Urothelium cell line (cell line): ENCODE data around the gene CCDC34.
"Not testable (repeated sequence)": the region's sequence is repeated elsewhere in the genome, so short reads cannot be mapped to it uniquely, and the experiment has no call there.

ENCODE experiments used
- DNase-seq: peaks from one replicate; pipeline ENCODE4 v3.0.0; 2011; ENCODE audit warnings: low spot score, mixed read lengths
- FAIRE-seq: peaks from 2 replicates; lab custom pipeline; 2011; peaks lifted over from hg19 to GRCh38; lab: Jason Lieb, UNC

CCDC34 gene

DNA sequence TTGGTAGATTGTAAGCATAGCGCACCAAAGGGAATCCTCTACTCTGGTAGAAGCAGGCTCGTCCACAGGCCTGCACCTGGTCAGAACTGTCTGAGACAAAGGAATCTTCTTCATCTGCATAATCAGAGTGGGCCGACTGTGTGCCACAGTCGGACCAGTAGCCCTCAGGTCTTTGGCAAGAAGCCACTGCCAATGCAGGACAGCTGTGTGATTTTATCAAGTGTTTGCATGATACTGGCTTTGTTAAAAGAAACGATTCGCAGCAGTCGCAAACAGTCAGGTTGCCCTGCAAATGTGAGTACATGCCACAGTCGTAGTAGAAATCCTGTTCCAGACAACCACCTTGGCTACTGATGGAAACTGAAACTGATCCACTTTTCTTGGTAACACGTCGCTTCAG, 4.9 kb upstream of the CCDC34 start:
- DNase-seq (no peak), FAIRE-seq (no peak)

DNA sequence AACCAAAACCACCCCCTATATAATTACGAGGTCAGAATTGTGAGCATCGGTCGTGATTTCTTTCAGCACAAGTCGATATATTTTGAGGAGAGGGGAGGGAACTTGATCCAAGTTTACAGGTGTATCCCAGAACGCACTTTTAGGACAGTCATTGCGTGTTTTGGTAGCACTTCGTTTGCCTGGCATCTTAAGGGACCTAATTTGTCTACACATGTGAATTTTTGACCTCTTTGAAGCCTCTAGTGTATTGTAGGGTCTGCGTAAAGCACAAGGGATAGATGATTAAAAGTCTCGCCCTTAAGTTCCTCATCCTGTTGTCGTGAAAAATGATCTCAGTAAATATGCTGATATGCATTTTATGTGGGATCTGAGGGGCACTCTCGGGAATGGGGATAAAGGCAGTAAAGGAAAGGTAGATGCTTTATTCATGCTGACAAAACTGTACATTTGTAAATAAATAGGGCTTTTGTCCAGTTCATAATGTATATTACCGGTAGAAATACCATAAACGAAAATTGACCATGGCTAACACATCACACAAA, 632 bp upstream of the CCDC34 start:
- FAIRE-seq = no peak

DNA sequence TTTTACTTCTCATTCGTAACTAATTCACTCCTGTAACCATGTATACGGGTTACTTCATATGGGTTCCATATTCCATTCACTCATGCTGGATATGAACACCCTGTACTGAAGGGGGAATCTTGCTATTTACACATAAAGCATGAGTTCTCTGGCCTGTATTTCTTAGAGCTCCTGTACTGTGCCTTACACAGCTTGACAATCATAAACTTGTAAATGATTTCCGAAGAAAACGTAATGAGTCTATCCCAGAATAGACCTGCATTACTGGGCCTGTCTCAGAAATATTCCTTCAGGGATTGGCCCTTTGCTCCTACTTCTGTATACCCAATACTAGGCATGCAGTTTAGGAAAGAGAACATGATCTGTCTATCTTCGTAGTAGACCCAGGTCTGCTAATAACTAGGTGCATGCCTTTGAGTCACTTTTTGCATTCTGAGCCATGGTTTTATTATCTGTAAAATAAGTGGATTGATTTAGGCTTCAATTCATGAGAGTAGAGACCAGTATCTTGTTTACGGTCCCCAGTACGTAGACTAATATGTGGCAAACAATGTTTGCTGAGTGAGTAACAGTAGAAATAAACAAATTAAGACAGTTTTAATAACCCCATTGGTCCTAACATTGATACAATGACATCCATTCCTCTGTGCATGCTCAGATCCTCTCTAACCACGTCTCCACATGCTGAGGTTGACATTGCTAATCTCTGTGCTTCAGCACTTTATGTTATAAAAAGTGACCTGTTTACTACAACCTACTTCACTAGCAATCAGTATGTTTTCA, 1.2 kb downstream of the CCDC34 start:
- FAIRE-seq (peak; percentile 92), DNase-seq (no peak)

More for the DNA sequence above, 632 bp upstream of the CCDC34 start:
- no peak for DNase-seq

DNA sequence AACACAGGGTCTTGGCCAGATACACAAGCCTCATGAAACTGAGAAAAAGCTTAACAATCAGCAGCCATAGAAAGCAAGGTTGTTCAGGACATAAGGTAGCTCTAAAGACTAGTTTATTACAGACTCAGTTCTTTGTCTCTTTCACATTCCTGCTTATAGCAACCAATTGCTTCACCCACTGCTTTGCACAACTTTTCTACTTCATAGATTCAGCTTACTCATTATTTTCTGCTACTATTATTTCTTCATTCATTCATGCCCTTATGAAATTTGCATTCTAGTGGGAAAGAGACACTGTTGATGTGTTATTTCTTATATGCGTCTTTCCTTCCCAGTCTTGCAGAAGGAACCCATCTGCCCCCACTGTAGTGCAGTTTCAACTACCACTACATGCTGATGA, 4.7 kb downstream of the CCDC34 start:
- FAIRE-seq (no peak), DNase-seq (no peak)

DNA sequence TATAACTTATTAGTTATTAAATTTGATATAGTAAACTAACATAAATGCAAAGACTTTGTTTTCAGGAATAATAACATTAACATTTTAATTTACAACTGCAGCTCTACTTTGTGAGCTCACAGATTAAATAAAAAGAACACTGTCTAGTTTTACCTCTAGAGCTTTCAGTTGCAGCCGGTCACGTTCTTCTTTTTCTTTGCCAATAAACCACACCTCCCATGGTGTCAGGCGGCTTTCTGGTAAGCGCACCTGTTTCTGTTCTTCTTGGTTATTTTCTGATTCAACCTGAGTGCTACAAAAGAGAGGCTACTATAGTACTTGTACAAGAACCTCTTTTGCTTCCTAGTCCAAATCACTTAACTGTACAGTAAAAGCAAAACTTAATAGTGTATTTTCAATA, 5.8 kb downstream of the CCDC34 start:
- FAIRE-seq (no peak), DNase-seq (no peak)

DNA sequence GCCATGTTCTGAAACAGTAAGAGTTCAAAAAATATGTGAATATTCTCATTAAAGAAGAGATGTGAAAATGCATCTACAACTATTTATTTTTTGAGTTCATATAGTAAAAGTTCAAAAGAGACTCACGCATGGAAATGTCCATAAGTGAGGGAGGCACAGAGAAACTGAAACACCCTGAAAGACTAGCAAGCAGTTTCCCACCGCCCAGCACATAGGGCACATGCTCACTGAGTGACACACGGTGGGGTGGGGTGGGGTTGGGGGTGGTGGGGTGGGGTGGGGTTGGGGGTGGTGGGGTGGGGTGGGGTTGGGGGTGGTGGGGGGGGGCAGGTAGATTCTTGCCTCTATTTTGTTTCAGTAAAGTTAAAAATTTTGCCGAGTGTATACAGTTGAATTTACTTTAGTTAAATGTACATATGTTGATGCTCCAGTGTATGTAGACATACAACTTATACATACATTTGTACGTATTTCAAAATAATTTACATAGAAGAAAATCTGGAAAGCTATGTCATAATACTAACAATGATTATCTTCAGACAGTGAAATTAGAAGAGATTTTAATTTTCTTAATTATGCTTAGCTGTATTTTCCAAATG, 6.3 kb downstream of the CCDC34 start:
- no peak for FAIRE-seq

DNA sequence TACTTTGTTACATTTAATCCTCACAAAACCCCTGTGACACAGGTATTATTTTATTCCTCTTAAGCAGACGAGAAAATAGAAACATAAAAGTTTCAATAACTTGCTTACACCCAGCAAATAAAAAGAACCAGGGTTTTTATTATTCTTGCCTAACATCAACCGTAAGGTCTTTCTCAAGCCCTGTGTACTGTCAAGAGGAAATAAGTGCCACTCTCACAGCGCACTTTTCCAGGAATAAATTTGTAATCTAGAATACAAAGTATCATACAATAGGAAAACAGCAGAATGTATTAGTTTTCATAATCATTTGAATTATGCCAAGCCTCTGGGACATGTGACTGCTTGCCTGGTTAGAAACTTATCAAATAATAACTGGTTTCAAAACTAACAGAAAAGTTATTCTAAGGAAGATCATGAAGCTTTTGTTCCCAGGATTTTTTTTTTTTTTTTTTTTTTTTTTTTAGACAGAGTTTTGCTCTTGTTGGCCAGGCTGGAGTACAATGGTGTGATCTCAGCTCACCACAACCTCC, 7.4 kb downstream of the CCDC34 start:
- FAIRE-seq (no peak), DNase-seq (no peak)

More for the DNA sequence above, 6.3 kb downstream of the CCDC34 start:
- no peak for DNase-seq

DNA sequence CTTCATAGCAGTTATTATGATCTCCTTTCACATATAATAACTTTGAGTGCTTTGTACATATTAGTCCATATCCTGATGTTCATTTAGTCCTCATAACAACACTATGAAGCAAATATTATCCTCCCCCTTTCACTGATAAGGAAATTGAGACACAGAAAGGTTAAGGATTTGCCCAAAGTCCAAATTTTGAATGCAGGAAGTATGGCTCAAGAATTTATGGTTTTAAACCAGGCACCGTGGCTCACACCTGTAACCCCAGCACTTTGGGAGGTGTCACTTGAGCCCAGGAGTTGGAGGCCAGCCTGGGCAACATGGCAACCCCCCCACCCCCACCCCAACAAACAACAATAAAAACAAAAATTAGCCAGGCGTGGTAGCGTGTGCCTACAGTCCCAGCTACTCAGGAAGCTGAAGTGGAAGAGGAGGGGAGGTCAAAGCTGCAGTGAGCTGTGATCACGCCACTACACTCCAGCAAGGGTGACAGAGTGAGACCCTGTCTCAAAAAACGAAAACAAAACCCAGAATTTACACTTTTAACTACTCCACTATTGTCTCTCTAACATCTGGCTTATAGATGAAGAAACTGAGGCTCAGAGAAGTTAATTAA, 8.6 kb downstream of the CCDC34 start:
- DNase-seq (no peak), FAIRE-seq (no peak)

DNA sequence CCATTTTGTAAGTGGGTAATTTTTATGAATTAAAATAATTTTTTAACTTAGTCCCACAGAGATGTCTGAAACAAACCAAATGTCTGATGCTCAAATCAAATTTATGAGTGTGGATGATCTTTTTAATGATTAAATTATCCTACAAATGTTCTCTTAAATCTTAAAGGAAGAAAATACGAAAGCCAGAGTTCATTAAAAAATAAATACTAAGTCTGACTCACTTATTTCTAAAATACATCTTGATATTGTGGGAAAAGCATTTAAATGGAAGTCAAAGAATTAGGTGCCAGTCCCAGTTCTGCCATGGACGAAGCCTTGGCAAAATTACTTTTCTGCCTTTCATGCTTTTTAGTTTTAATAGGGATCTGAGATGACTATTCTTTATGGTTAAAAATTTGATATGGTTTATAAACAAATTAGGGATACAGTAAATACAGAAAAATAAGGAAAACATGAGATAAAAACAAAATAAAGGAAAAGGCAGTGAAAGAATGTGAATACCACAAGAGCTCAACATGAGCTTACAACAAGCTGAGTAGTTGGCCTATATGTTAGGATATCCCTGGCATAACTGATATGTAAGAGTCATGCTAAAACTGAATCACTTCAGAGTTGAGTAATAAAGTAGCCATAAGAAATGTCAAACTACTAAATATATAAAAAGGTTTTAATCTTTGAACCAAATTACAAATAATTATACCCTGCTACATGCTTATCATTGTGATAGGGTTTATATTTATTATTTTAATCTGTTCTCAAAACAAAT, 9.2 kb downstream of the CCDC34 start:
- FAIRE-seq (no peak), DNase-seq (no peak)

DNA sequence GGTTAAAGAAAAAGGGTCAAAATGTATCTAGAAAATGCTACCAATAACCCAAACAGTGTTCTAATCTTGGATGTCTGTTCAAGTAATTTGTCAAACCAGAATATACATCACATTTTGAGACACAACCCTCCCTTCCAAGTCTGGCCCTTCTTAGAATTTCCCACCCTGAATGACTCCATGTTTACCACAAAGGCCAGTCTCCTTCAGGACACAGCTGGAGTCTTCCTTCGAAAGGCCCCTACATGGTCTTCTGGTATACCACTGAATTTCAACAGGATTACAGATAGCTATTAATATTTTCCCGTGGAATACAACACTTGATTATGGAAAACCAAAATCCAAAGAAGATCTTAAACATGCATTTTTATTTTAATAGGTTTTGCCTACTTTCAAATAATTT, 10.2 kb downstream of the CCDC34 start:
- no peak for DNase-seq
- no peak for FAIRE-seq

DNA sequence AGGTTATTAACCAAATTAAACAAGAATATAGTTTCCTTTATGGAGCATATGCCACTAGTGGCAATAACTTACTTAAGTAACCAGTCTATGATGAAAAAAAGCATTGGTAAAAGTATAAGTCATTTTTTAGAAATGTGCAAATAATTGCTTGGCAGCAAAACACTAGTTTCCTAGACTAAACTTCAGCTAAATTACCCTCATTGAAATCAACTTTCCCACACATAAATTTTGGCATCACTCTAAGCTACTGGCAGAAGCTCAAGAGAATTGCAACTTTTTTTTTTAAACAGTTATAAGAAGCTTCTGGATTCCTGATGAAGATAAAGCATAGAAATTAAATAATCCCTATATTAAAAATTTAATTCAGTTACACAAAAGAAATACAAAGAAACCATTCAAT, 12.5 kb downstream of the CCDC34 start:
- no peak for DNase-seq
- no peak for FAIRE-seq

DNA sequence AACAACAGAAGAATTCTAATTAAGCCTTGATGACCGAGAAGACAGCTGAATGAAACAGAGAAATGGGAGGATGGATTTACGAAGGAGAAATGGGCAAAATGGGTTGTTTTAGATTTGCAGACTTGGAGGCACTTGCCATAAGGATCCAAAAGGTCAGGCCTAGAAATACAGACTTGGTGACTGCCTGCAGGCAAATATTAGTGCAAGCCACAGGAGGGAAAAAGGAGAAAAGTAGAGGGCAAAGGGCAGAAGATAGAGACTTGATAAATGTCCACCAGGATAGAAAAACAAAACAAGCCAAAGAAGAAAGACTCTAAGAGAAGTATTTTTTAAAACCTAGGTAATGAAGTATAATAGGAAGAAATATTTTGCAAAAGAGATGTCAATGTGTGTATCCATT, 13.1 kb downstream of the CCDC34 start:
- FAIRE-seq (no peak), DNase-seq (no peak)

DNA sequence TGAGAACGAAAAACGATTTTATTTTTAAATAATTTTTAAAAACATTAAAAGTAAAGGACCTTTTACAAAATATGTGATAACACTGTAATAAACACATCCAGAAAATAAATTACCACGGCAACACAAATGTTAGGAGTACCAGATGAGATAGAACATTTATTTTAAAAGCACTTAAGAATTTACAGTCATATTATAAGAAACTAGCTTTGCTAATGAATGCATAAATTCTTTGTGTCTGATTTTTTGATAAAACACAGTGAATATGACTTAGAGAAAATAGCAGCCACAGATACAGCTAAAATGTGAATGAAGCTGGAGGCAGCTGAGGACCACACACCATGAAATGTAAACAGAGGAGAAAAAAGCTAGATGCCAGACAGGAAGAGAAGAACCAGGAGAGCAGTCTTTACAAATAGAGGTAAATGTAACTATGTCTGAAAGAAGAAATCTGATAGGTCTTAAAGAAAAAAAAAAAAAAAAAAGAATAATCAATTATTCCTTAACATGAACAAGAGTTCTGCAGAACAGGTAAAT, 14.6 kb downstream of the CCDC34 start:
- FAIRE-seq = no peak
- DNase-seq = no peak

DNA sequence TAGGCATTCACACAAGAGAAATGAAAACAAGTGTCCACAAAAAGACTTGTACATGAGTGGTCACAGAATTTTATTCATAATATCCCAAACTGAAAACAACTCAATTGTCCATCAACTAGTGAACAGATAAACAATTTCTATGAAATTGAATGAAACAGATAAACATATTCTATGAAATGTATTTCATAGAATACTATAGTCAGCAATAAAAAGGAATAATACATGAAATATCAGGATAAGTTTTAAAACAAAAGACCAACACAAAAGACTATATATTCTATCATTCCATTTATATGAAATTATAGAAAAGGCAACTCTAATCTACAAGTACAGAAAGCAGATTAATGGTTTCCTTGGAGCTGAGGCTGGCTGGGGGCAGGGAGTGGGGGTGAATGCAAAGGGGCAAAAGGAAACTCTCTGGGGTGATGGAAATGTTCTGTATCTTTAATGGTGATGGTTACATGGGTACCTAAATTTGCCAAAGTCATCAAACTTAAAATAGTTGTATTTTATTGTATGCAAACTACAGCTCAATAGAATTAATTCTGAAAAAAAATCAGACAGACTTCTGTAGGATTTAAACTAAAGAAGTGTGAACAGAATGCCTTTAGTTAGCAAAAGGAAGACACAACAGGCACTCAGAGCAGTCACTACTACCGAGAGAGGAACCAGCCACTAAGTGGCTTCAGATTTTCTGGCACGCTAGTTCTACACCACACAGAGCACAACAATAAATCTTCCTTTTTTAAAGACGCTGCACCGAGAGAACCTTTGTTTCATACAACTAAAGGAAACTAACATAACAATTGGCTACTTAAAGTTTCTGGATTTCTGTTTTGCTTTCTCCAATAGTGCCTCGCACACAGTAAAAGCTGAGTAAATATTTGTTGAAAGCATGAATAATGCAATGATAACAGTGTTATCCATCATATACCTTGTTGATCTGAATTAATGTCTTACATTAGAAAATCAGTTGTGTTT, 15.4 kb downstream of the CCDC34 start:
- FAIRE-seq (no peak), DNase-seq (no peak)

DNA sequence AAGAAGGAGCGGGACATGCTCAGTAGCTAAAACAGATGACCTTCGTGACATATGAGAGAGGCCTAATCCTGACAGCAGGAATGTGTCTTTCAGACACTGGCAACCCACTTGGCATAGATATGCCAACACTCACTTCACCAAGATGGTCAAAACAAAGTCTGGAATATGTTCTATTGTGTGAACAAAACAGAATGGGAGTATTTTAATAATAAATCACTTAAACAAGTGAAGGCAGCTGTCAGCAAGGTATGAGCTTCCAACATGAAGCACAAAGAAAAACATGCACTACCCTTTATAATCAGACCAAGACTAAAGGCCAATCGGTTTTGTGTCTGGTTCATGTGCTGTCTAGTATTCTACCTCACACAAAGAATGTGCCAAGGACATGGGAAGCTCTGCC, 23.1 kb downstream of the CCDC34 start:
- no peak for DNase-seq
- no peak for FAIRE-seq

DNA sequence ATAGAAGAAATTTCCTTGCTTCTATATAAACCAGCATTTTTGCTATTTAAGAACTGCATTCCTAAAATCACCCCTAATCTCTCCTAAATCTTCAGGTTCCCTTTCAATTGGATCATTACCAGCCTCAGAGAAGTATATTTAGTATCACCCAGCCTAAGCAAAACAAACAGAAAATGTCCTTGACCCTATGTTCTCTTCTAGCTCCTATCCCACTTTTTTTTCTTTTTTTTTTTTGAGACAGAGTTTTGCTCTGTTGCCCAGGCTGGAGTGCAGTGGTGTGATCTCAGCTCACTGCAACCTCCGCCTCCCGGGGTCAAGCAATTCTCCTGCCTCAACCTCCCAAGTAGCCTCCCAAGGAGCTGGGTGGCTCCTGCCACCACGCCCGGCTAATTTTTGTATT, 28.3 kb downstream of the CCDC34 start:
- not testable (repeated sequence) for FAIRE-seq, DNase-seq

DNA sequence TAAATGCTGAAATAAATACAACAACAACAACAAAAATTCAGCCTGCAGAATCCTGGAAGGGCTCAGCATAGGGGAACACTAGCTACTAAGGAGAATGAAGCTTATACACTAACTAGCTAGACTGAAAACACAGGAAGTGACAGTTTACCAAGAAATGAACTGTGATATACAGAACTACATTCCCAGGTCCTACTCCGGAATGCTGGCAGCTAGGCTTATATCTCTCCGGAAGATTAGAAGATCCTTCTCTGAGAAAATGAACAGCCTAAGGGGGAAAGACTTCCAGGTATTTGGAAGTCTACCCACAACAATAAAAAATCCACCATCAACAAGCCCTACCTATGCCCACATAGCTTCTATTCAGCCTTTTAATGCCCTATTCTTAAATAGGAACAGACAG, 31.0 kb downstream of the CCDC34 start:
- DNase-seq (no peak), FAIRE-seq (no peak)

DNA sequence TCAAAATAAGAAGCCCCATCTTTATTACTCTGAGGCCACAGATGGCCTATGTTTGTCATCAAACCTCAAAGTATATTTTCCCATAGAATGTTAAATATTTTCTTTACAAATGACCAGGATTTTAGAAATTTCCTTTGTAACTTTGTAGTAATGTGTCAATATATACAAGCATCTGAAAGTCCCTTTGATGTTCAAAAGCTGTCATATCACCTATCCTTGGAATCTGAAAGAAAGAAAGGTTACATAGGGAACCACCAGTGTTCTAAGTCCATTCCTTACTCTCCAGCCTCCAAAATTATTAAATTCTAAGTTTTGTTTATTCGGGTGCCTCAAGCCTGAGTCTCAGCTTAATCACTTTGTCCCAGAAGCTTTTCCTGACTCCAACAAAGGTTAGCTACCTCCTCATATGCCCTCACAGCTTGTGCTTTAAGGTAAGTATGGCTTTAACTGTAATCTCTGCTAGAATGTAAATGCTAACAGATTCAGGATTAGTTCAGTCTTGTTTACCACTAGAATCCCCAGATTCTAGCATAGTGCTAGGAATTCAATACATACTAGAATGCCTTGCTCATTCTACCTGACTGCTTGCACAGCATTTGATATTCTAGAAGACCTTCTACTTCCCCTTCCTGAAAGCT, 32.3 kb downstream of the CCDC34 start:
- no peak for DNase-seq
- FAIRE-seq = no peak
